Thyroid gland (tissue), 4 donors: ENCODE measurements around the gene TYROBP.

Source experiments
- CTCF ChIP-seq, 6 experiments: fragments of 200-600 bp in 3 of 6; fragments of 450-650 bp in 3 of 6; sonication (generic) in 3 of 6; IDR thresholded peaks; one replicate each; pipeline ENCODE4 v1.5.1; 2016 to 2019; ENCODE audit warnings: antibody characterized with exemption in 6 of 6, mild to moderate bottlenecking in 2 of 6, inconsistent platforms in 1 of 6, moderate library complexity in 1 of 6
- POLR2A ChIP-seq, 2 donors: fragments of 450-650 bp; IDR thresholded peaks; one replicate each; pipeline ENCODE4 v1.6.1; 2017; ENCODE audit warnings: antibody characterized with exemption in 2 of 2, mild to moderate bottlenecking in 2 of 2, moderate library complexity in 1 of 2

- TF ChIP-seq CTCF (IDR thresholded peaks at IDR 0.05): no peak
- no peak for TF ChIP-seq POLR2A (IDR thresholded peaks at IDR 0.05)
Measured at GRCh38 chr19:35901854-35902661, 6.0 kb downstream of the TYROBP start, which contains the start of gene HCST.
